GM18498 (cell line): Measurements from ENCODE around the gene VGLL4.

ENCODE experiments used
- ATAC-seq: cut with Tn5 transposase; IDR thresholded peaks from one replicate; pipeline ENCODE4 v1.9.1; 2021; ENCODE audit warnings: mild to moderate bottlenecking, moderate library complexity; ENCODE audit not compliant: unreplicated experiment

VGLL4 gene

GRCh38 chr3:11653298-11654055, 9.8 kb upstream of the VGLL4 start:
- no peak for ATAC-seq

DNA sequence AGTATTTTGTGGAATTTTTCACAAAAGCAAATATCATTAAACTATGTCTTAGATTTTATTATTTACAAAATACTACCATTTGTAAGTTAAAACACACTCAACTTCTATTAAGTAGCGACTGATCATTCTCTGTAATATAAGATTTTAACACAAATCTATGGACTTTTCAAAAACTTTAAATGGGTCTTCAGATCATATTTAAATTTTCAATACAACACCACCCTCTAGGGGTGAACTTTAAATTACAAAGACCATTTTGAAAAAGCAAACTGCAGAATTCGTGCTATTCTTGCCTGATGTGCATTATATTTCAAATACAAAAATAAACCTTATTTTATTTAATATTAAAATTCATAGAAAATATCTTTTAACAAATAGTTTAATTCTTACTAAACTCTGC, 8.2 kb upstream of the VGLL4 start:
- ATAC-seq, result no peak

DNA sequence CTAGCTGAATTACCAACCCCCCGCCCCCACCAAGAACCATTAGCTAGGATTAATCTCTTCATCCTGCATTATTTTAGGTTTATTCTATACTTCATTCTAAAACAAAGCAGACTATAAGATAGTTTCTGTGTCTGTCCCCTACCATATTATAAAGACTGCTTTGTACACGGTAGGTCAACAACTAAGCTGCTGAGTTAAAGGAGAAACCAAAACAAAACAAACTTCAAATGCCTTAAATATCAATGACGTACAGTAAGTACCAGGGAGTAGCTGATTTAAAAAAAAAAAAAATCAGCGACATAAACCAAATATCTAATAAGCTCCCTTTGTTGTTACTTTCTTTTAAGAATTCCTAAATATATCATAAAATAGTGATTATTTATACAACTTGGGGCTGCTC, 7.8 kb upstream of the VGLL4 start:
- no peak for ATAC-seq

DNA sequence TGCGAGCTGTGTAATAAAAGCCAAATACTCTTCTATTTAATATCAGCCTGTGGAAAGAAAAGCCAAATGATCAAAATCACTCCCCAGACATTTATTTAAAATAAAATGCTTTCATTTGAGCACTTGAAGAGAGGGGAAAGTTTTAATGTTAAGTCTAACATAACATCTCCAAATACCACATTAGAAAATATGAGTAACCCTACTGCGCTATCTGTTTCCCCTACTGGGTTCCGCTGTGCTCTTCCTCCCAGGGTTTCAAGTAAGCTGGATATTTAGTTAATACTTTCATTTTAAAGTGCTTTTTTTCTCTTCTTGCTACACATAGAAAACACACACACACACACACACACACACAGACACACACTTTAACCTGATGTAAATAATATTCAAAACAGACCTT, 6.7 kb upstream of the VGLL4 start:
- ATAC-seq, result no peak

- no peak for ATAC-seq
Observed at GRCh38 chr3:11648735-11649134, 5.0 kb upstream of the VGLL4 start.

- peak; percentile 20 for ATAC-seq
Observed at GRCh38 chr3:11643201-11643603, 513 bp downstream of the VGLL4 start.

GRCh38 chr3:11642431-11643191, 1.1 kb downstream of the VGLL4 start:
- peak; percentile 72 for ATAC-seq

DNA sequence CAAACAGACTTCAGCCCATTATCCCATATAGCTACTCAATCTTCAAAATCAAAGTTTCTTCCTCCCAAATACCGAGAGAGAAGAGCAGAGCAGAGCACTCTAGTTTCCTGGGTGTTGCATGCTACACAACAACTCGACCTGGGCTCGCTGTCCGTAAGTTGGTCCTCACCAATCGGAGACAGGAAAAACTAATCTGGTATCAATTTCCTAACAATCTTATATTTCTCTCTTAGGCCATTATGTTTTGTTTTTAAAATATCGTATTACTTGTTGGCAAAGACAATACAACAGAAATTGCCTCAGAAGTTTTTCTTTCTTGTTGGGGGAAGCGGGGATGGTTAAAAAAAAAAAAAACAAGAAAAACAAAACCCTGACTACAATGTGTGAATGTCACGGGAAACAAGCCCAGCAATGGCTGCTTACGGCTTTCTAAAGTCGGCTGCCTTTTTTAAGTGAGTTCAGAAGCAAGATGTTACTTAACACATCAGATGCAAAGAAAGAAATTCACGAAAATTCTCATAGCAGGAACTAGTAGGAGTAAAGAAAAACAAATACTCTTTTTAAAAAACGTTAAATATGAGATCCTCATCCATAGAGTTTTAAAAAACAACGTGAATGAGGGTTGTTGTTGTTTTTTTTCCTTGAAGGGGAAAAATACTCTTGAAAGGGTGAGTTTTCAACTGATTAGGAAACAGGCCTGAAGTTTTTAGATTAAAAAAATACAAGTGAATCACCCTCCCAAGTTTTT, 1.9 kb downstream of the VGLL4 start:
- ATAC-seq, result no peak

- no peak for ATAC-seq
Observed at GRCh38 chr3:11641316-11641682, 2.4 kb downstream of the VGLL4 start.

DNA sequence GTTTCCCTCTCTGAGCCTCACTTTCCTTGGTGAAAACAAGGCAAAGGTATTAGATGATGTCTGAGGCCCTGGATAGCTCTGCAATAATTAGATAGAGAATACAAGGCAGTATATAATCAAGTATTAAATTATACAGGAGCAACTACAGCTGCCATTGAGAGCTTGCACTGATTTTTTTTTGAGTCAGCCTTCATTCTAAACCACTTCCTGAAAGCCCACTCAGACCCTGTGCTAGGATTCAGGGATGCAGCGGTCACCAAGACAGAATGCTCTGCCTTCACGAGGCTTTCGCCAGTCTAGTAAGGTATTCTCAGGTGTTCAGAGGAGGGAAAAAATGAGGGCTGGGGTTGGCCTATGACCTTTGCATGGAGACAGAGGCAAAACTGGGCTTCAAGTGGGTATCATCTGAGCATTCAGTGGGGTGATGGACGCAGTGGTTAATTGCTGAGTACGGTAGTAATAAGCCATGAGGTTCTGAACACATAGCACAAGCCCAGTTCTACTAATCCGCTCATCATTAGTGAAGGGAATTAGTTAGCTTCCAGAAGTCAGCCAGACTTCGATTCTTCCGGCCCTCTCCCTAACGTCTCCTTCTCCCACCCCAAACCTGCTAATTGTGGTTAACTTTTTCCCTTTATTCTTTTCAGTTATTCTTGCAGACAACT, 3.6 kb downstream of the VGLL4 start:
- no peak for ATAC-seq

DNA sequence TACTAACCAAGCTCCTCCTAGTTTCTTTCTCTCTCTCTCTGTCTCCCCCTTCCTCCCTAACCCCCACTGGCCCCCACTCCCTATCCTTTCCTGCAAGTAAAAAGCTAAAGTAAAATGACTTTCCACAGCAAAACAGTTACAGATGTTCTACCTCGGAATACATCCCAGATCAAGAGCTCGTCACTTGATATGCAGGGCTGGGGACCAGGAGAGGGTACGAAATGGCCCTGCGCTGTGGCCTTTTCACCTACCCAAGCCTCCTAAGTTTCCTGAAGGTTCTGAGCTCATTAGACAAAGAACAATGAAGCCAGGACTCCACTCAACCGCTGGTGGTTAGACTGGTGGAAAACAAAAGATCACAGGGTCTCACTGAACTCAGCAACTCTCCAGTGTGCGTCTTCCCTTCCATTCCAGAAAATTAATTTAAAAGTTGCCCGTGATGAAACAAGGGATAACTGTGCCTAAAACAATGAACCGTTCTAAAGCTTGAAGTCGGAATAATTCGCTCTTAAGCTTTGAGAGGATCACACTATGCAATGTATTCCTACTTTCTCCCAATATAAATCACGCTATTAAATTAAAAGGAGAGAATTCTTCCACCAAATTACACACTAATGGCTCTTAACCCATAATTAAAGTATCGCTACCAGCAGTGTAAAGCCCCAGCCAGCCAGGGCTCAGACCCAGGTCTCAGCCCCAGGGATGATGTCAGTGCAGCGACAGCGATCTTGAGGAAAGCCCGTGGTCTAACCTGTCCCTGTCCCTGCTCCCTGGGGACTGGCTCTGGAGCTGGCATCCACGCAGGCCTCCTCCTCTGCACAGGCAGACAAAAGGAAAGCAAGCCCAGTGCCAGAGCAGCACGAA, 5.0 kb downstream of the VGLL4 start:
- no peak for ATAC-seq

GRCh38 chr3:11637901-11638458, 5.7 kb downstream of the VGLL4 start:
- ATAC-seq, result no peak

DNA sequence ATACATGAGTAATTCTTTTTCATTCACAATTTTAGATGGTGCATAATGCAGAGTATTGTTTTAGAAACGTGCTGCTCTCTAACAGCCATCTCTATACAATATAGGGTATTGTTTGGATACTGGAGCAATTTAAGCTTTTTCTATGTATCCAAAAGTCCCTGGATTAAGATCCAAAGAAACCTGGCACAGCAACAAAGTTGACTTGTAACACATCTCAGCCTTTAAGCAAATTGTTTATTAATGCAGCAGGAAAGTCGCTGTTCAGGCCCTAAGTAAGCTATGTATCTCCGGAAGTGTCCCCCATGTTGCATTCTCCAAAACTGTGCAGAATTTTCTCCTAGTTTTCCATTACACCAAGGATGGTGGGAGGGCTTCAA, 7.3 kb downstream of the VGLL4 start:
- ATAC-seq, result no peak

DNA sequence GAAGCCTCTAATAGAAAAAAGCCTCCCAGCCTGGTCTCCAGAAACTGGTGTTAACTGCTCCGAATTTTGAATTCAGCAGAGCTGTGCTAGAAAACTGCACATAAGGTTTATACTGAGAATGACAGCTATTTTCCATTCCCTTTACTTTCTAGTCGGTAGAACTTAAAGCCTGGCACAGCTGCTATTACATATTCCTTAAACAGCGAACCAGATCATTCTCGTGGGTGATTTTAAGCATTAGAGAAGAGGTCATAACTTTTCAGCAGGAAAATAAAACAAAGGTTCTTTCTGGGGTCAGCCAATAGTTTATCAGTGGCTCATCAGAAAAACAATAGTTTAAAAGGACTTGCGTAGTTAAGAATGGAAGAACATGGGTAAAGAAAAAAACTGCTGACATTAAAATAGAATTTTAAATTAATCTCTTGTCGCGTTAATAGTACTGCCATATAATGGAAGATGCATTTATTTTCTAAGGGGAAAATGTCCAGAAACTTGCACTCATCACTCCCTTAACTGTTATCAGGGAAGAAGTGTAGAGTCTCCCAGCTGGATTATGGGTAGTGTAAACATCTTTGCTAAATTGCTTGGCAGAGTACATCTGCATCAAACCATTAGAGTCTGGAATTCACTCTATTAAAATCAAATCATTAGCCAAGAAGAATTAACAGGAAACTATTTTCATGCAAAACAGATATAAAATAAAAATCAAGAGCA, 7.9 kb downstream of the VGLL4 start:
- no peak for ATAC-seq

DNA sequence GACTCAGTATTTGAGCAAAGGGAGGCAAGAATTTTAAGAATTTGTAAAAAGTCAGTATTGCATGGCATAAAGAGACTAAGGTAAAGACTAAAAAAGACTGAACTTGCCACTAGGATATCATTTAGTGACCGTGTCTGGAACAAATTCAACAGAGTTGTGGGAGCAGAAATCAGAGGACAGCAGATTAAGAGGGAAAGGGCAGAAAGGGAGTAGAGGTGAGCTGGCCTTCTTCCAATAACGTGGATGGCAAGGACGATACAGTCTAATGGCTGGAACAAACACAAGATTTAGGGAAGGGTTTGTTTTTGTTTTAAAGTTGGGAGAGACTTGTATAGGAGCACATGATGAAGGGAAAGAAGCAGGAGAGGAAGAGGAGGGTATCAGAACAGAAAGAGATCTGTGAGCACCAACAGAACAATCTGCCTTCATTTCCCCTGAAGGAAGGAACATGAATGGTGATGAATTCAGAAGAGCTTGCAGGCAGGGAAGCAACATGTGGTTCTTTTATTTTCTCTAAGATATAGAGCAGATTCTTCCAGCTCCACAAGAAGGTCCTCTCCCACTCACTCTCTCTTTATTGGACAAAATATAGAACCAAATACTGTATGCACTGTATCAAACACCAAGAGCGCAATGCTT, 8.6 kb downstream of the VGLL4 start:
- ATAC-seq, result no peak

DNA sequence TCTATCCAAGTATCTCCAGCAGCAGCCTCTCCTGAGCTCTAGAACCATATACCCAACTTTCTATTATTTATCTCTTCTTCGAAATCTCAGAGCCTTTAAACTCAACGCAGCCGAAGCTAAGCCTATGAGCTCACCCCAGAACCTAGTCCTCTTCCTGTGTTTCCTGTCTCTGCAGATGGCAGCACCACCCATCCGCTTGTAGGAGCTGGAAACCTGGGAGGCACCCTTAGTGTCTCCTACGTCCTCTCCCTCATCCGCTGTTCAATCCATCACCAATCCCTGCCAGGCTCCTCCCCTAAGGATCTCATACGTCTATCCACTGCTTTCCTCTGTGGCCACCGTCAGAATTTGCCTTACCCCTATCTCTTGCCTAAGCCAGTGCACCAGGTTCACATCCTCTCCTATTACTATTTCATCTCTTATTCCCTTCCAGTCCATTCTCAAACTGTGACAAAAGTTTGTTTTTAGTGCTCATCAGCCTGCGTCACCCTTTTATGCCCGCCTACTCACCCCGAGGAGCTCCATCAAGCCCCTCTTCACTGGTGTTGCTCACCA, 9.6 kb downstream of the VGLL4 start:
- ATAC-seq, result no peak

DNA sequence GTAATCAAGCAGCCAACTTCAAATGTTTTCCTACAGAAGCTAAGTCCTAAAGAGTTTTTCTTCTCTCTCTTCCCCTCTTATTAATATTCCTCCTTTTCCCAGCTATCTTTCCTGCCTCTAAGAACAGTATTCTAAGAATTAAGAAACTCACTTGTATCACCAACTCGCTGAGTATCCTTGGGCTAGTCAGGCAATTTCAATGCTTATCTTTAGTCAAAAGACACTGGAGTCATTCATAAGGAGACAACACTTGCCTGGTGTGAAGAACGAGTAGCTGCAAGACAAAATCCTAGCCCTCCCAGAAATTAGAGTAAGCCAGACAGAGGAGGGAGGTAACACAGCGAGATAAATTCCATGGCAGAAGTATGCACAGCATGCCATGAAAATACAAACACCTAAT, 10.7 kb downstream of the VGLL4 start:
- no peak for ATAC-seq

- no peak for ATAC-seq
Observed at GRCh38 chr3:11632564-11632963, 11.2 kb downstream of the VGLL4 start.

GRCh38 chr3:11631820-11632219, 11.9 kb downstream of the VGLL4 start:
- no peak for ATAC-seq
